Activated CD4-positive, alpha-beta T cell treated with anti-CD3 and anti-CD28 coated beads for 36 hours (primary cell): ENCODE data around the gene FILIP1L. TPM values are rescaled to one million over a fixed set of nuclear protein-coding genes. Genes with fewer than 3 reads are reported as not detected.
A peak's percentile ranks its signal among the peaks of the same experiment; 100 is the strongest.

Source experiments
- ATAC-seq: fragments of 200-7000 bp; cut with Tn5 transposase; one replicate; pipeline ENCODE4 v1.10.0; 2021; ENCODE audit warnings: mild to moderate bottlenecking, moderate library complexity
- CTCF ChIA-PET: fragments of 350-600 bp; sonication (Branson Sonifier 250); formaldehyde crosslinking; loops from one replicate; lab custom pipeline; 2021; ENCODE audit warnings: antibody characterized with exemption; lab: Charles Lee
- POLR2A ChIA-PET: fragments of 350-600 bp; sonication (Branson Sonifier 250); formaldehyde crosslinking; loops from one replicate; lab custom pipeline; 2021; ENCODE audit warnings: antibody characterized with exemption, inconsistent platforms; lab: Charles Lee
- DNase-seq: peaks from one replicate; pipeline ENCODE4 v3.0.0-alpha.2; 2020
- H3K27ac Mint-ChIP-seq: one replicate; pipeline ENCODE4 v1.8.0; 2021; ENCODE audit warnings: mixed read lengths
- H3K27me3 Mint-ChIP-seq: one replicate; pipeline ENCODE4 v1.8.0; 2021; ENCODE audit warnings: mixed read lengths
- H3K36me3 Mint-ChIP-seq: one replicate; pipeline ENCODE4 v1.8.0; 2021; ENCODE audit warnings: low read depth, mixed read lengths
- H3K4me1 Mint-ChIP-seq: one replicate; pipeline ENCODE4 v1.8.0; 2021; ENCODE audit warnings: mixed read lengths
- H3K4me3 Mint-ChIP-seq: one replicate; pipeline ENCODE4 v1.8.0; 2021; ENCODE audit warnings: mild to moderate bottlenecking, moderate library complexity, mixed read lengths
- H3K9me3 Mint-ChIP-seq: one replicate; pipeline ENCODE4 v1.8.0; 2021; ENCODE audit warnings: low read depth, mixed read lengths
- intact Hi-C, 2 experiments: fragments of 100-400 bp; cut with DNase I in 1 of 2; cut with micrococcal nuclease in 1 of 2; formaldehyde crosslinking; loops; one replicate each; pipeline versions ENCODE4 v1.14.2 to v1.15.1; 2022 to 2024; cut with DNase I, micrococcal nuclease
- microRNA-seq: library from miRNA; unstranded; fragments of <30 nt; microRNA quantifications from one replicate; pipeline ENCODE4 v1.2.0, GENCODE V29; 2021; ENCODE audit warnings: borderline replicate concordance
- total RNA-seq, 2 experiments: library from RNA; stranded (reverse); gene quantifications; one replicate each; pipeline ENCODE4 v1.2.3, GENCODE V29; 2021

FILIP1L gene
- total RNA-seq, 2 experiments from 2014 or later: 0.11 TPM; not detected in 1

- DNase-seq: peak; percentile 30
- ChIA-PET POLR2A (no interaction called here), CTCF (interaction anchor here (0.7 kb wide), 1 partner anchor 963 kb away, joined by 3 read pairs; no protein-coding TSS in a partner anchor)
- H3K4me3 Mint-ChIP-seq: no peak overlapping the region
- no peaks in the 10 kb centered on the region for H3K4me1 Mint-ChIP-seq
- no peak overlapping the region for H3K27ac Mint-ChIP-seq
- H3K36me3 Mint-ChIP-seq: no peaks in the 10 kb centered on the region
- intact Hi-C loops: no loop called here
- ATAC-seq: peak; percentile 81
- no peaks in the 10 kb centered on the region for H3K9me3 Mint-ChIP-seq
- peaks cover 4% of the 10 kb centered on the region for H3K27me3 Mint-ChIP-seq
Measured at GRCh38 chr3:99789011-99789721, 325.1 kb downstream of the FILIP1L start.

Small RNA genes lying within 50 kb of the gene (microRNA-seq; reads per million reads assigned to microRNA genes)
- gene MIR3921: not detected

Other genes starting within 250 kb of the FILIP1L start
- gene TBC1D23, start 146.5 kb upstream of the FILIP1L start, total RNA-seq: 10 to 100 TPM; 17.6 to 19.4 TPM
- 10 to 100 TPM; 59.1 to 70.8 TPM for gene NIT2, start 220.3 kb upstream of the FILIP1L start, total RNA-seq